Measurements from ENCODE around the gene B3GNT7. TPM values are rescaled to one million over a fixed set of nuclear protein-coding genes. Genes with fewer than 3 reads are reported as not detected.

The B3GNT7 gene
- total and polyA plus RNA-seq, 2 of the 4 experiments (the other 2 are of a cell fraction): under 0.01 to 0.03 TPM

GRCh38 chr2:231429152-231429551 is 33.6 kb downstream of the B3GNT7 start:
- H2AK9ac ChIP-seq (replicated peaks; ENCODE audit: low read depth, low read length, poor library complexity): no peak overlapping the region
- H3K4me2 ChIP-seq (ENCODE audit: low read depth, low read length): no peak overlapping the region
- peaks cover 5% of the 10 kb centered on the region for H3K27me3 ChIP-seq (ENCODE audit: control insufficient read depth, insufficient read depth, low read length)
- peaks cover 8% of the 10 kb centered on the region for H3K9me3 ChIP-seq (ENCODE audit: control insufficient read depth, insufficient read depth, low read length)
- no CpG with 5 or more reads among the region's 6 CpGs for WGBS, 2 experiments (ENCODE audit: extremely low coverage in 2 of 2, insufficient read length in 1 of 2)
- H2BK120ac ChIP-seq (ENCODE audit: low read depth, low read length): no peak overlapping the region
- H2BK5ac ChIP-seq (ENCODE audit: low read depth, low read length, poor library complexity, severe bottlenecking): no peak overlapping the region
- H2AK5ac ChIP-seq (ENCODE audit: low read depth, low read length): no peak overlapping the region
- H3K14ac ChIP-seq (replicated peaks; ENCODE audit: low read depth, low read length): no peak overlapping the region
- no peak overlapping the region for H3K56ac ChIP-seq (ENCODE audit: extremely low read depth, insufficient read depth, low read length)
- H3K9ac ChIP-seq (ENCODE audit: low read depth, low read length): no peak overlapping the region
- H3K4ac ChIP-seq (ENCODE audit: low read depth, low read length): no peak overlapping the region
- no peak overlapping the region for H4K8ac ChIP-seq (ENCODE audit: low read depth in 2 of 2, low read length in 2 of 2)
- H4K5ac ChIP-seq (ENCODE audit: low read depth, low read length): no peak overlapping the region
- H3K4me1 ChIP-seq (ENCODE audit: control insufficient read depth, insufficient read depth, low read length): no peaks in the 10 kb centered on the region
- H3K18ac ChIP-seq (ENCODE audit: low read depth, low read length): no peak overlapping the region
- no peak overlapping the region for H4K91ac ChIP-seq (ENCODE audit: insufficient read depth, low read depth, low read length)
- H3K27ac ChIP-seq (ENCODE audit: insufficient read depth, low read length): no peak overlapping the region
- no peak overlapping the region for H2AFZ ChIP-seq (replicated peaks; ENCODE audit: low read length, poor library complexity)
- no peak overlapping the region for H2BK20ac ChIP-seq (ENCODE audit: low read depth, low read length)
- H3K36me3 ChIP-seq (ENCODE audit: control insufficient read depth, insufficient read depth, low read length): no peaks in the 10 kb centered on the region
- H3K9me1 ChIP-seq (ENCODE audit: insufficient read depth, low read length): no peaks in the 10 kb centered on the region; the same call in 1 of the 2 replicates
- H4K20me1 ChIP-seq (ENCODE audit: insufficient read depth, low read length): no peaks in the 10 kb centered on the region
- no peak overlapping the region for H3K4me3 ChIP-seq (ENCODE audit: insufficient read depth, low read depth, low read length)
- H2BK15ac ChIP-seq (ENCODE audit: low read depth, low read length): no peak overlapping the region
- dilution Hi-C loops (cut with HindIII; ENCODE audit: low sequenced_read_pairs, unreplicated experiment) (no loop called here), intact Hi-C loops (cut with micrococcal nuclease) (no loop called here), in situ Hi-C loops (cut with MboI; ENCODE audit: low sequenced_read_pairs) (no loop called here)
- DNase-seq (no peak), ATAC-seq (ENCODE audit: low read depth) (no peak)
- CTCF ChIA-PET: no interaction called here
- H3K79me1 ChIP-seq (ENCODE audit: low read depth in 1 of 2, low read length in 2 of 2): no peaks in the 10 kb centered on the region
- H3K23ac ChIP-seq (ENCODE audit: low read depth, low read length): no peak overlapping the region
- BruUV-seq (replicated peaks): no TSS peak
- POLR2A ChIA-PET (ENCODE audit: unreplicated experiment): no interaction called here
- TF ChIP-seq ELK1 (IDR thresholded peaks at IDR 0.05; ENCODE audit: borderline replicate concordance, low read depth, low read length) (no peak), CTCF (conservative IDR thresholded peaks at IDR 0.05; ENCODE audit: low read depth, low read length) (no peak), POLR2A (IDR thresholded peaks at IDR 0.05; ENCODE audit: low read depth, low read length) (no peak), MXI1 (IDR thresholded peaks at IDR 0.05; ENCODE audit: borderline replicate concordance, low read depth, low read length) (no peak), CEBPB (IDR thresholded peaks at IDR 0.05; ENCODE audit: low read depth, low read length) (no peak), RCOR1 (IDR thresholded peaks at IDR 0.05; ENCODE audit: insufficient replicate concordance, low read length) (no peak), MAFK (IDR thresholded peaks at IDR 0.05; ENCODE audit: low read depth, low read length) (no peak)

All from IMR-90 (cell line).